WERI-Rb-1 (cell line): ENCODE data around the gene ANKRD6.

Source experiments
- DNase-seq: peaks from one replicate; pipeline ENCODE4 v3.0.0-alpha.2; 2020
- H3K27ac ChIP-seq: fragments of 250-450 bp; sonication (Bioruptor Pico); 2 replicates; pipeline ENCODE4 v1.5.1; 2020; ENCODE audit warnings: mild to moderate bottlenecking, moderate library complexity
- H3K27me3 ChIP-seq: fragments of 250-450 bp; sonication (Bioruptor Pico); 2 replicates; pipeline ENCODE4 v1.5.1; 2021; ENCODE audit warnings: mild to moderate bottlenecking, low read depth, moderate library complexity; ENCODE audit not compliant: insufficient read depth, severe bottlenecking
- H3K36me3 ChIP-seq: fragments of 250-450 bp; sonication (Bioruptor Pico); 2 replicates; pipeline ENCODE4 v1.5.1; 2020; ENCODE audit warnings: mild to moderate bottlenecking, moderate library complexity
- H3K4me3 ChIP-seq: 2 replicates; pipeline ENCODE4 v1.5.1; 2011; ENCODE audit warnings: low read depth, mild to moderate bottlenecking, control low read depth, low read length
- H3K9me3 ChIP-seq: fragments of 250-450 bp; sonication (Bioruptor Pico); 2 replicates; pipeline ENCODE4 v1.5.1; 2021; ENCODE audit warnings: mild to moderate bottlenecking, moderate library complexity; ENCODE audit not compliant: severe bottlenecking
- CTCF ChIP-seq: IDR thresholded peaks from 2 replicates; pipeline ENCODE4 v1.5.1; 2011; ENCODE audit warnings: low read depth, mild to moderate bottlenecking, control low read depth, inconsistent platforms, low read length

ANKRD6 gene

DNA sequence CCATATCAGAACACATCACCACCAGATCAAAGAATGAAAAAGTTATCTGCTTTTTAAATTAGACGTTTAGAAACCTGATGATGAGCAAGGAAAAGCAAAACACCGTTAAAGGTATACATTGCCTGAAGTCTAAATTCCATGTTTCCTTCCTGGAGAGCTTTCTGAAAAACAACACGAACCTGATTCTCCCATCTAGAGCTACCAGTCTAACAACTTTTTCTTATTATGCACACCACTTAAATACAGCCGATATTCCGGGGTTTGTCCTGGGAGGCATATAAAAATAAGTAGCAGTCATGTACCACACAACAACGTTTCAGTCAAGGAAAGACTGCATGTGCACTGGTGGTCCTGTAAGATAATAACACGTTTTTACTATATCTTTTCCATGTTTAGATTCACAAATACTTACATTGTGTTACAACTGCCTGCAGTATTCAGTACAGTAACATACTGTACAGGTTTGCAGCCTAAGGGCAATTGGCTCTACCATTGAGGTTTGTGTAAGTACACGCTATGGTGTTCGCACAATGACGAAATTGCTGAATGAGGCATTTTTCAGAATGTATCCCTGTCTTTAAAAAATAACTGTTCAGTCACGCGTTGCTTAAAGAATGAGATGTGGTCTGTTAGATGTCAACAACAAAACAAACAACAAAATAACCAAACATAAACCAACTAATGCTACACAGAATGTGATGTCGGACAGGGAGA is 224.7 kb downstream of the ANKRD6 start:
- H3K9me3 ChIP-seq, result no peaks in the 10 kb centered on the region
- no peak for TF ChIP-seq CTCF
- no peak for DNase-seq
- no peak overlapping the region for H3K27ac ChIP-seq
- no peak overlapping the region for H3K4me3 ChIP-seq
- H3K36me3 ChIP-seq, result peaks cover 66% of the 10 kb centered on the region
- H3K27me3 ChIP-seq, result no peaks in the 10 kb centered on the region

GRCh38 chr6:89660981-89661380 is 228.0 kb downstream of the ANKRD6 start:
- H3K9me3 ChIP-seq, result no peaks in the 10 kb centered on the region
- DNase-seq, result no peak
- H3K36me3 ChIP-seq, result peaks cover 53% of the 10 kb centered on the region
- no peak overlapping the region for H3K4me3 ChIP-seq
- H3K27me3 ChIP-seq, result no peaks in the 10 kb centered on the region
- H3K27ac ChIP-seq, result no peak overlapping the region
- no peak for TF ChIP-seq CTCF

DNA sequence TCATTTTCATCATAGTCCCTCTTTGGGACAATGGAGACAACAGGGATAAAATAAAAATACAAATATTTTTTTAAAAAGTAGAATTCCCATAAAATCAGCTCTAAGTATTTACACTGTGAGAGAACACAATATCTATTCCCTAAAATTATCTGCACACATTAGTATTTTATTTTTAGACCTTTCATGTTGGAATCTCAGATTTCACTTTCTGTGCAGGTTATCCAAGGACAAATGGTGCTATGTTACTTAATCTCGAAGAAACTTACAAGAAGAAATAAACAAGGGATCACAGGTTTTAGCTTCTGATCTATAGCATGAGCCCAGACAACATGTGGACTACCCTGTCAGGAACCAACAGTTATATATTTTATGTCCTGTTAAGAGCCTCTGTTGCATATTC is 228.6 kb downstream of the ANKRD6 start:
- Histone ChIP-seq H3K36me3 (peaks cover 54% of the 10 kb centered on the region), H3K27me3 (no peaks in the 10 kb centered on the region)
- no peak for TF ChIP-seq CTCF

GRCh38 chr6:89662659-89663223 is 229.8 kb downstream of the ANKRD6 start:
- no peak overlapping the region for H3K4me3 ChIP-seq
- DNase-seq, result no peak
- no peaks in the 10 kb centered on the region for H3K27me3 ChIP-seq
- no peak for TF ChIP-seq CTCF
- H3K9me3 ChIP-seq, result no peaks in the 10 kb centered on the region
- H3K27ac ChIP-seq, result no peak overlapping the region
- H3K36me3 ChIP-seq, result peaks cover 53% of the 10 kb centered on the region

More for the DNA sequence above, 228.6 kb downstream of the ANKRD6 start:
- Histone ChIP-seq H3K9me3 (no peaks in the 10 kb centered on the region), H3K4me3 (no peak overlapping the region), H3K27ac (no peak overlapping the region)
- no peak for DNase-seq

DNA sequence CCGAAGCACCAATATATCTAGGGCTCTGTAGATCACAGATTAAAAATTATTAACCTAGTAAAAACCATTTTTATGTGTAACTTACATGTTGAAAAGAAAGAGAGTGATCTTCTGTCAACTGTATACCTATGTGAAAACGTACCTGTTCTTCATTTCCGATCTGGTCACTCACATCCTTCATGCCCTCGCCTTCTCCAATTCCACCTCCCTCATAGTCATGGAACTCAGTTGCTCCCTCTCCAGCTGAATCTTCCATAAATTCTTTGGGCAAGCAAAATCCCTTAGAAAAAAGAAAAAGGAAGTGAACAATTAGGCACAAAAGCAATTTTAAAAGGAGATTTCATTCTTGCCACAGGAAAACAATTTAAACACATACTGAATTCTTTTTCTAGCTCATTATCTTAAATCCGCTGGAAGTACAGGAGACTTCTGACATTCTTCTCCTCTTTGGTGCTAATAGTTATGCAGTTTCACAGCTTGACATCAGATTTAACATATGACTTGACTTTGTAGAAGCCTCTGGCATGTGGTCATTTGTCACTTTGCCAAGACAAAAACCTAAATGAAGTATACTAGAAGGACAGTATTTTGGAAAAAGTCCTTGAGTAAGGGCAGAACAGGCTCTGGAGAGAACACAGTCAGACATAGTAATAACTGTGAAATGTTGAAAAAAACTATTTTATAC is 235.1 kb downstream of the ANKRD6 start:
- Histone ChIP-seq H3K27ac (no peak overlapping the region), H3K36me3 (peaks cover 47% of the 10 kb centered on the region), H3K9me3 (no peaks in the 10 kb centered on the region), H3K27me3 (no peaks in the 10 kb centered on the region), H3K4me3 (no peak overlapping the region)
- no peak for TF ChIP-seq CTCF
- no peak for DNase-seq
